ENCODE data around the gene NTM. TPM values are rescaled to one million over a fixed set of nuclear protein-coding genes. Genes with fewer than 3 reads are reported as not detected.

The NTM gene
- total RNA-seq (2022; extraction: Qiagen RNA extraction): not detected in 5 replicates

DNA sequence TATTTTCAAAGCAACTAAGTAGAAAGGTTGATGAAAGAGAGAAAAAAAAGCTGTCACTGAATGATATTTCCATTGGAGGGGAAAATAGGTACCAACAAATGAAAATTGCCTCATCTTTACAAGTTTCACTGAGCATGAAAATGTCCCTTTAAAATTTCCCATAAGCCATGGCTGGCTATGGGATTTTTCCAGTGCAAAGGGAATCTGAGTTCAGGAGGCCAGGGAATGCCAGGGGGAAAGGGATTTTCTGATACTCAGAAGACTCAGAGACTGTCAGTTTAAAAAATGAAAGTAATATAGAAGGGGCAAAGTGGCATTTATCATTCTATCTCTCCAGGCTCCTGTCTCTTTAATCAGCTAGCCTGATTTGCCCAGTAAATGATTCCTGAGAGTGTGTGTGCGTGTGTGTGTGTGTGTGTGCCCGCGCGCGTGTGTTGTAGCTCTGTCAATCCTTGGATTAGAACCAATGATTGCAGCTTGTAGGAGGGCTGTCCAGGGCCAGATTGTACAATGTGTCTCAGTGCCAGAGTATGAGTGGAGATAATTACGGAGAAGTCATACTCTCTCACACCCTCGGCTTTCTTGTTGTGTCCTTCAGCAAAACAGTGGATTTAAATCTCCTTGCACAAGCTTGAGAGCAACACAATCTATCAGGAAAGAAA lies at the start of gene NTM:
TSS of gene NTM (plus strand) at position 526 of the 662 bp plus-strand sequence.

